Measurements from ENCODE around the gene ANKRD63. TPM values are rescaled to one million over a fixed set of nuclear protein-coding genes. Genes with fewer than 3 reads are reported as not detected.

The ANKRD63 gene
- total and polyA plus RNA-seq, 4 donors: not detected

DNA sequence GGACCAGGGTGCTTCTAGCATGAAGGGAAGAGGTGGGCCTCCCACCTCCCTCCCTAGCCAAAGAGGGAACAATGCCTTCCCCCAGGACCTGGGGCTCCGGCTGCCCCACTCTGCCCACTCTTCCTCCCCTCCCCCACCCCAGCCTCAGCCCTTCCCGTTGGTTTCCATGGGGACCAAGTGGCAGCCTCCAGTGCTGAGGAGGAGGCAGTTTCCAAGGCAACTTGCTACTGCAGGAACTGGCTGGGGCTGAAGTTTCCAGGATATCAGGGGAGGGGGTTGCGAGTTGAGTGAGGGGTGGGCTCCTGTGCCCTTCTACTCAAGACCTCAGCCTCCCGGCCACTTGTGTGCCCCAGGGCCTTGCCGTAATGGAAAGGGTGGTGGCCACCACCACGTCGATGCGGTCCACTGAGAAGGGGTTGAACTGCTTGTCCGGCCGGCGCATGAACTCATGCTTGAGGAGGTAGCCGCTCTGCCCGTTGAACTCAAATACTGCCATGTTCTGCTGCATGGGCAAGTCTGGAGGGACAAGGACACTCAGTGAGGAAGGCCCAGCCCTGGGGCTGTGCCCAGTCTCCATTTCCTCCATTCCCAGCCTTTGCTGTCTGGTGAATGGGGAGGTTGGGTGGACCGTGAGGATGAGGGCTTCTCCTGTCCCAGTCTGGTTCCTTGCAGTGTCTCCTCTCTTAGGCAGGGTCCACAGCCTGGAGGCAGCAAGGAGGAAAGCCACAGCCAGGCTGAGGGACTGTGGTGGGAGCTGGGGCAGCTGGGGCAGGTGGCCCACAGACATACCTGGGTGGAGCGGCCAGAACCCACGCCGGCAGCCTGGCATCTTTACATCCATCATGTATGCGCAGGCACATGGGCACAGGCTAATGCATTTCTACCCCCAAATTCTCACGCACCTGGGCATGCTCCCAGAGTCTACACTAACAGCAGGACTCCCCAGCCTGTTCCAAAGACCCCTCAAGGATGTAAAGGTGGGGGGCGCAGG, 11.3 kb upstream of the ANKRD63 start:
- Histone ChIP-seq H3K9me3 (ENCODE audit: control insufficient read depth in 4 of 4, insufficient read depth in 3 of 4, low read length in 3 of 4) (peaks cover 0 to 2% (median 0%) of the 10 kb centered on the region in 4 donors), H3K36me3 (ENCODE audit: control insufficient read depth in 4 of 4, insufficient read depth in 4 of 4, low read length in 4 of 4) (peaks cover 0 to 1% (median 0%) of the 10 kb centered on the region in 4 donors), H3K27ac (ENCODE audit: low read depth in 1 of 2, low read length in 1 of 2) (no peak overlapping the region), H3K4me1 (ENCODE audit: control insufficient read depth in 5 of 5, insufficient read depth in 5 of 5, low read length in 5 of 5) (peaks cover 0 to 20% (median 7%) of the 10 kb centered on the region in 5 donors), H3K4me3 (no peak overlapping the region), H3K9ac (ENCODE audit: insufficient read depth in 1 of 2, low read length in 2 of 2) (no peak overlapping the region), H3K27me3 (ENCODE audit: control insufficient read depth in 3 of 3, insufficient read depth in 3 of 3, low read length in 2 of 3) (peaks cover 0 to 6% (median 4%) of the 10 kb centered on the region in 3 donors)
- WGBS, 2 donors: 90% methylated on average over 20 of the region's 20 CpGs
- DNase-seq (no peak), ATAC-seq (ENCODE audit: insufficient read depth, low FRiP score) (no peak)
- TF ChIP-seq, protein P1, sequence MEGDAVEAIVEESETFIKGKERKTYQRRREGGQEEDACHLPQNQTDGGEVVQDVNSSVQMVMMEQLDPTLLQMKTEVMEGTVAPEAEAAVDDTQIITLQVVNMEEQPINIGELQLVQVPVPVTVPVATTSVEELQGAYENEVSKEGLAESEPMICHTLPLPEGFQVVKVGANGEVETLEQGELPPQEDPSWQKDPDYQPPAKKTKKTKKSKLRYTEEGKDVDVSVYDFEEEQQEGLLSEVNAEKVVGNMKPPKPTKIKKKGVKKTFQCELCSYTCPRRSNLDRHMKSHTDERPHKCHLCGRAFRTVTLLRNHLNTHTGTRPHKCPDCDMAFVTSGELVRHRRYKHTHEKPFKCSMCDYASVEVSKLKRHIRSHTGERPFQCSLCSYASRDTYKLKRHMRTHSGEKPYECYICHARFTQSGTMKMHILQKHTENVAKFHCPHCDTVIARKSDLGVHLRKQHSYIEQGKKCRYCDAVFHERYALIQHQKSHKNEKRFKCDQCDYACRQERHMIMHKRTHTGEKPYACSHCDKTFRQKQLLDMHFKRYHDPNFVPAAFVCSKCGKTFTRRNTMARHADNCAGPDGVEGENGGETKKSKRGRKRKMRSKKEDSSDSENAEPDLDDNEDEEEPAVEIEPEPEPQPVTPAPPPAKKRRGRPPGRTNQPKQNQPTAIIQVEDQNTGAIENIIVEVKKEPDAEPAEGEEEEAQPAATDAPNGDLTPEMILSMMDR (IDR thresholded peaks at IDR 0.05; ENCODE audit: control extremely low read depth, extremely low read depth): no peak

- H3K27ac ChIP-seq (ENCODE audit: low read depth in 1 of 2, low read length in 1 of 2): no peak overlapping the region
- DNase-seq (no peak), ATAC-seq (ENCODE audit: insufficient read depth, low FRiP score) (no peak)
- H3K27me3 ChIP-seq (ENCODE audit: control insufficient read depth in 3 of 3, insufficient read depth in 3 of 3, low read length in 2 of 3): peaks cover 0 to 6% (median 4%) of the 10 kb centered on the region in 3 donors
- H3K4me3 ChIP-seq: no peak overlapping the region
- H3K9ac ChIP-seq (ENCODE audit: insufficient read depth in 1 of 2, low read length in 2 of 2): no peak overlapping the region
- TF ChIP-seq, protein P1 (IDR thresholded peaks at IDR 0.05; ENCODE audit: control extremely low read depth, extremely low read depth): no peak
- H3K9me3 ChIP-seq (ENCODE audit: control insufficient read depth in 4 of 4, insufficient read depth in 3 of 4, low read length in 3 of 4): peaks cover 0 to 2% (median 0%) of the 10 kb centered on the region in 4 donors
- H3K36me3 ChIP-seq (ENCODE audit: control insufficient read depth in 4 of 4, insufficient read depth in 4 of 4, low read length in 4 of 4): peaks cover 0 to 4% (median 1%) of the 10 kb centered on the region in 4 donors
- H3K4me1 ChIP-seq (ENCODE audit: control insufficient read depth in 5 of 5, insufficient read depth in 5 of 5, low read length in 5 of 5): peaks cover 0 to 20% (median 7%) of the 10 kb centered on the region in 5 donors
These were observed 10.1 kb upstream of the ANKRD63 start for GRCh38 chr15:40293006-40293405.

DNA sequence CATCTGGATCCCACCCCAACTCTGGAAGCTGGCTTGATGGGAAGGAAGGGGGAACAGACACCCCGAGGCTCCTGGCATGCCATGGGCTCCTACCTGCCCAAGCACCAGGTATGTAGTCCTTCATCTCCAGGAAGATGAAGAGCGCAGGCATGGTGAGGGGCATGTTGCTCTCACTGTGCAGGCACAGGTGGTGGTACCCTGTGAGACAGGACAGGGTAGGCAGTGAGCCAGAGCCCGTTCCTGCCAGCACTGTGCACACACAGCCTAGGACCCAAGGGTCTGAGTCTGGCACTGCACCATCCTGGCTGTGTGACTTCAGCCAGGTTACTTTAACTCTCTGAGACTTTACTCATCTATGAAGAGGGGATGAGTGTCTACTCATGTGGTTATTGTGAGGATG, 9.4 kb upstream of the ANKRD63 start:
- WGBS, 2 donors: 88 to 98% methylated on average over 3 of the region's 3 CpGs
- Histone ChIP-seq H3K36me3 (ENCODE audit: control insufficient read depth in 4 of 4, insufficient read depth in 4 of 4, low read length in 4 of 4) (peaks cover 0 to 5% (median 1%) of the 10 kb centered on the region in 4 donors), H3K4me1 (ENCODE audit: control insufficient read depth in 5 of 5, insufficient read depth in 5 of 5, low read length in 5 of 5) (peaks cover 0 to 20% (median 7%) of the 10 kb centered on the region in 5 donors)

More for the DNA sequence above, 9.4 kb upstream of the ANKRD63 start:
- TF ChIP-seq, protein P1 (IDR thresholded peaks at IDR 0.05; ENCODE audit: control extremely low read depth, extremely low read depth): no peak
- Histone ChIP-seq H3K9ac (ENCODE audit: insufficient read depth in 1 of 2, low read length in 2 of 2) (no peak overlapping the region), H3K9me3 (ENCODE audit: control insufficient read depth in 4 of 4, insufficient read depth in 3 of 4, low read length in 3 of 4) (peaks cover 0 to 2% (median 0%) of the 10 kb centered on the region in 4 donors), H3K4me3 (no peak overlapping the region), H3K27me3 (ENCODE audit: control insufficient read depth in 3 of 3, insufficient read depth in 3 of 3, low read length in 2 of 3) (peaks cover 0 to 6% (median 4%) of the 10 kb centered on the region in 3 donors), H3K27ac (ENCODE audit: low read depth in 1 of 2, low read length in 1 of 2) (no peak overlapping the region)
- DNase-seq (no peak), ATAC-seq (ENCODE audit: insufficient read depth, low FRiP score) (no peak)
